ENCODE results near the gene BNIP2. TPM values are rescaled to one million over a fixed set of nuclear protein-coding genes. Genes with fewer than 3 reads are reported as not detected.

The BNIP2 gene
- total RNA-seq, 1 donor from 2014 or later = 60.1 TPM

DNA sequence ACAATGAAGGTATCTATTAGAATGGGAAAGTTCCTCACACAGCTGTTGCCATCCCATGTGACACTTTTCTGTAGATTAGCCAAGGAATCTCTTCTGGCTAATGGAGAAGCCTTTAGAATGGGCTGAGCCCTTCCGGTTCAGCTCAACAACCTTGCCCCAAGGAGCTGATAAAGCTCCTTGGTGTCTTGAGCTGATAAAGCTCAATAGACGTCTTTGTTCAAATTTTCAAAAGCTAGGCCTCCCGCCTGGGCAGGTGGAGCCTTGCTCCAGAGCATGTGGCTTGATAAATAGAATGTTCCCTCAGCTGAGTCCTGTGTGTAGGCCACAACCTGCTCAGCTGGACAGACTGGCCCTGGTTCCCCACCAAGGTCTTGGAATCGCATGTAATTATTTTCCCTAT lies 7.2 kb upstream of the BNIP2 start:
- Histone ChIP-seq H3K27me3 (no peaks in the 10 kb centered on the region), H3K36me3 (no peaks in the 10 kb centered on the region), H3K4me3 (no peak overlapping the region), H3K27ac (no peak overlapping the region), H3K4me1 (no peaks in the 10 kb centered on the region), H3K9me3 (no peaks in the 10 kb centered on the region)
- no peak for DNase-seq (ENCODE audit: low spot score in 2 of 2)
- TF ChIP-seq CTCF (IDR thresholded peaks at IDR 0.05) = no peak
- intact Hi-C loops (cut with DNase I) = no loop called here

- H3K36me3 ChIP-seq = no peaks in the 10 kb centered on the region
- no peak for TF ChIP-seq CTCF (IDR thresholded peaks at IDR 0.05)
- no peak overlapping the region for H3K27ac ChIP-seq
- DNase-seq (ENCODE audit: low spot score in 2 of 2) = no peak
- H3K4me1 ChIP-seq = peaks cover 0 to 2% of the 10 kb centered on the region in 2 donors
- intact Hi-C loops (cut with DNase I) = no loop called here
- H3K27me3 ChIP-seq = no peaks in the 10 kb centered on the region
- H3K9me3 ChIP-seq = no peaks in the 10 kb centered on the region
- H3K4me3 ChIP-seq = no peak overlapping the region
These were observed 5.7 kb upstream of the BNIP2 start for GRCh38 chr15:59694779-59695178.

GRCh38 chr15:59691194-59691805 lies 2.2 kb upstream of the BNIP2 start:
- H3K27me3 ChIP-seq = no peaks in the 10 kb centered on the region
- intact Hi-C loops (cut with DNase I) = loop anchor here (2.0 kb wide), 2 partner anchors 636 to 758 kb away; partner anchors contain the start of gene SLTM
- H3K4me3 ChIP-seq = no peak overlapping the region
- no peaks in the 10 kb centered on the region for H3K9me3 ChIP-seq
- no peak overlapping the region for H3K27ac ChIP-seq
- H3K36me3 ChIP-seq = peaks cover 0 to 4% of the 10 kb centered on the region in 2 donors
- peak in 2 of 3 experiments; percentile 68 to 69 for TF ChIP-seq CTCF (IDR thresholded peaks at IDR 0.05)
- DNase-seq (ENCODE audit: low spot score in 2 of 2) = peak in 1 of 2 donors; percentile 73
- H3K4me1 ChIP-seq = peaks cover 0 to 11% of the 10 kb centered on the region in 2 donors

- peaks cover 0 to 4% of the 10 kb centered on the region in 2 donors for H3K36me3 ChIP-seq
- H3K27ac ChIP-seq = peak overlapping the region; percentile 96 to 99
- H3K4me3 ChIP-seq = peak overlapping the region; percentile 86 to 93
- DNase-seq (ENCODE audit: low spot score in 2 of 2) = peak; percentile 74 to 94
- no peaks in the 10 kb centered on the region for H3K27me3 ChIP-seq
- H3K9me3 ChIP-seq = no peaks in the 10 kb centered on the region
- no peak for TF ChIP-seq CTCF (IDR thresholded peaks at IDR 0.05)
- peaks cover 0 to 19% of the 10 kb centered on the region in 2 donors for H3K4me1 ChIP-seq
- intact Hi-C loops (cut with DNase I) = loop anchor here (1.0 to 10.0 kb wide), 4 partner anchors 32 to 785 kb away; partner anchors contain the start of genes GTF2A2, ICE2 and SLTM
These were observed 611 bp upstream of the BNIP2 start for GRCh38 chr15:59689626-59690236.

DNA sequence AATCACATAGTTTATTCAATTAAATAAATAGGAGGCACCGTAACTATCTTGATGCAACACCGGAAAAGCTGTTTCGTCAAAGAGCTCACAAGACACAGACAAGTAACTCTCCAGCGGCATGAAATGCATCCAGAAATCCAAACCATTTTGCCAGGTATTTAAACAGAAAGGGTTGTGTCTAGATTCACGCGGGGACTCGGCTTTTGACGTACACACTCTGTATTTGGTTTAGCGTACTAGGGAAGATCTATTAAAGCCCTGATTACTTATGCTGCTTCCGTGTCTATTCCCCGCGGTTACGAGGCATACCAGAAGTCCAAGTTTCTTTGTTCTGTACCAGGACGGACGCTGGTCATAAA lies 718 bp downstream of the BNIP2 start:
- DNase-seq (ENCODE audit: low spot score in 2 of 2) = no peak
- intact Hi-C loops (cut with DNase I) = loop anchor here (10.0 kb wide), 1 partner anchor 786 kb away; the partner anchor contains the start of gene ICE2
- Histone ChIP-seq H3K9me3 (no peaks in the 10 kb centered on the region), H3K4me1 (peaks cover 0 to 19% of the 10 kb centered on the region in 2 donors), H3K27ac (peak overlapping the region; percentile 96 to 99), H3K36me3 (peaks cover 0 to 6% of the 10 kb centered on the region in 2 donors), H3K27me3 (no peaks in the 10 kb centered on the region), H3K4me3 (peak overlapping the region; percentile 86 to 93)
- TF ChIP-seq CTCF (IDR thresholded peaks at IDR 0.05) = no peak

All from ascending aorta (tissue), 2 donors.